H54 (cell line): ENCODE data around the gene ST3GAL5.

Experiments used
- DNase-seq: peaks from one replicate; pipeline ENCODE4 v3.0.0; 2011; ENCODE audit warnings: low spot score, mixed read lengths; ENCODE audit not compliant: insufficient read length
- FAIRE-seq: peaks from 3 replicates; lab custom pipeline; 2011; peaks lifted over from hg19 to GRCh38; lab: Jason Lieb, UNC
- POLR2A ChIP-seq: IDR thresholded peaks from 2 replicates; pipeline ENCODE4 v1.6.1; 2011; ENCODE audit warnings: low read depth, mild to moderate bottlenecking, low read length

The ST3GAL5 gene

DNA sequence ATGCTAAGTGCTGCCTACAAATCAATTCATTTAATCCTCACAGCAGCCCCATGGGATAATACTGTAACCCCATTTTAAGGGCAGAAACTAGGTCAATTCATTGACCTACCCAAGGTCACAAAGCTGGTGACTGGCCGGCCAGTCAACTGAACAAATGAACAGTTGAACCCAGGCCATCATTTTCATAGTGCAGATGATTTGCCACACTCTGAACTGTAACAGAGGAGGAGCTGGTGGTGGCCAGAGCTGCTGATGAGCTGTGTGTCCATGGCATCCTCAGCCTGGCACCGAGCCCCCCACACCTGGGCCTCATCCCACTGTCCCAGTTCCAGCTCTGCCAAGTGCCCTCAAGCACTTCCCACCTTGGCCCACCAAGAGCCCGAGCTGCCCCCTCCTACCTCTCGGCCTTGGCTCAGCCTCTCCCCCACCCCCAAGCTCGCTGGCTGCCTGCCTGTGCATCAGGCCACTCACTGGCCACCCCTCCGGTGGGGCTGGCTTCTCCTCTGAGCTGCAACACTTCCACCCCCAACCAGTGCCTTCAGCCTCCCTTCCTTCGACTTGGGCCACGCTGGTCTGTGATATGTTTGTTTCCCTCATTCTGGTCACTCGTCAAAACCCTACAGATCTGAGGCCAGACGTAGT is 76.6 kb downstream of the ST3GAL5 start:
- DNase-seq (no peak), FAIRE-seq (no peak)
- TF ChIP-seq POLR2A: no peak

DNA sequence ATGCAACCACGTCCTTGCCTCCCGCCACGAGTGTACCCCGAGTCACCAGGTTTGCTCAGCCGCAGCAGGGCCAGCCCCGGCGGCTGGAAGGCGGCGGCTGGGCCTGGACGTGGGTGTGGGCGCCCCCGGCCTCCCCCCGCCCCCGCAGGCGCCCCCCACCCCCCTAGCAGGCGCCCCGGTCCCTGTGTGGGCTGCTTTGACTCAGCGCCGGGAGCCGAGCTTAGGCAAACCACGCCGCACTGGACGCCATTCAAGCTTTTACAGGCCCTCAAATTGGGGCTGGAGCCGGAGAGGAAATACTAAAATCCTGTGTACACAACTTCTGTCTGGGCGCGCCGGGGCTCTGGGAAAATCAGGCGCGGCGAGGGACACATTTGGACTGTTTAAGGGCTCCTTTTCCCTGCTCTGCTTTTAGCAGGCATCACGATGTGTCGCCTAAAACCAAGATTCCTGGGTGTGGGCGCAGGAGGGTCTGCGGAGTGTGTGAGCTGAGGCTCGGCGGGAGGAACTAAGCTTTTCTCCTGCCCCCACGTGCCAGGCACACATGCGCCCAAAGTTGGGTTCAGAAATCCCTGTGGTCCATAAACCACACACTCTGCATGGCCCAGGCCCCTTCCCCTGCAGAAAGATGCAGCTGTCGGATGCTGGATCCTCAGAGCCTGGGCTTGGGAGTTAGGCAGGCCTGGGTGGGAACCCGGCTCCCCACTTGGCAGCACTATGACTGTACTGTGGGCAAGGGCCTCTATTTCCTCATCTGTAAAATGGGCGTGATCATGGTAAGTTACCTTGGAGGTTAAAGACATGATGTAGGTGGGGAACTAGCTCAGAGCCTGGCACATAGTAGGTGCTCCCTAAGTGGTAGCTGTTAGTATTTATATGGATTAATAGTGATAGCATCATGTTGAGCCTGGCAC is 77.4 kb downstream of the ST3GAL5 start:
- no peak for TF ChIP-seq POLR2A
- FAIRE-seq (no peak), DNase-seq (no peak)

DNA sequence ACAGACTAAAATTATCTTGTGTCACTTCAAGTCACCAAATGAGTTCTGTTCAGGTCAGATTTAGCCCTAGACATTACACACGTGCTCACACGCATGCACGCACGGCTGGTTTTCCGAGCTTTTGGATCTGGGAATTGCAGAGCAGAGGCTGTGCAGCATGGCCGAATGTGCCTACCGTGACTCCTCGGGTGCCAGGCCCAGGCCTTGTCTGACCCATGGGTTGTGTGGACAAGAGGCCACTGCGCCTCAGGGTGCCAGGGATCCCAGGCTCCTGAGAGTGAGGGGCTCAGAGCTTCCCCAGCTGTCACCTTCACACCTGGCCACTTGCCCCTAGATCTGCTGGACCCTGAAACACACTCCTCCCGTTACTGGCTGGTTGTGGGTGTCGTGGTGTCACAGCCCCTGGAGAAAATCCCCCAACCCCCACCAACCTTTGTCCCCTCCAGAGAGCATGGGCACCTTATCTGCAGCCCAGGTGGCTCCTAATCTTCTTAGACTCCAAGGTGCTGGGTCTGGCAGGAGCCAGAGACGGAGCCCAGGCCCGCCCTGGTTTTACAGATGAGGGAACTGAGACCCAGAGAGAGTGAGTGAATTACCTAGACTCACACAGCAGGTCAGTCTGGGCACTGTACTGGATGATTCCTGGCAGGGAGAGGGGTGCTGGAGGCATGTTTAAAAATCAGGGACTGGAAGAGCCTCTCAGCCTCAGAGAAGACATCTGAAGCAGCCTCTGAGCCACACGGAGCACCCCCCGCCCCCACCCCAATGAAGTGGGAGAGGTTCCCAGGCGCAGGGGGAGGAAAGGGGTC is 78.2 kb downstream of the ST3GAL5 start:
- TF ChIP-seq POLR2A: no peak
- FAIRE-seq: no peak
- DNase-seq: no peak

- no peak for TF ChIP-seq POLR2A
- DNase-seq: no peak
Observed at GRCh38 chr2:85807756-85808155, 81.0 kb downstream of the ST3GAL5 start.

DNA sequence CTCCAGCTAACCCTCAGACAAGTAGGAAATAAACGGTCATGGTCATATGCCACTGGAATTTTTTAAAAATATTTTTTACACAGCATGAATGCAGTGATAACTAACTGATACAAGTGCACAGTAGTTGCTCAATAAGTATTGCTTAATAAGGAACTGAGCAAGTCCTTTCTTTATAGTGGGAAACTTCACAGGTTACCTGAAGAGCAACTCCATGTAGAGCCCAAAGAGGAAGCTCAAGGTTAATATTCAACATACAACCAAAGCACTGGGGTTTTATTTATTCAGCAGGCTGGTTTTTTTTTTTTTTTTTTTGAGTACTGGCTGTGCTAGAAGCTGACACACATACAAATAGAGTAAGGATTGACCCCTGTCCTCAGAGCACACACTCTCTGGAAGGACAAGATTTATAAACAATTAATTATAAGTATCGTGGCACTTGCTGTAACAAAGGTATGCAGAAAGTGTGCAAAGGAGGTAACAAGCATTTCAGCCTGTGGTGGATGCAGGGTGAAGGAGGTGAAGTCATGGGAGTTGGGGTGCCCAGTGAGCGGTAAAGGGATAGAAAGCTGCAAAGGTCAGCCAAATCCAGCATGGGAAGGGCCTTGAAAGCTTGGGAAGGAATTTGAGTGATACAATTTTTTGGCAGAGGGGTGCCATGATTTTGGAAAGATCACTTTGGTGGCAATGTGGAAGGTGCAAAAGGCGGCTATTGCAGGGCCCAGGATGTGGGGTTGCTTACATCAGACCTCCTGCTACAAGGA is 82.3 kb downstream of the ST3GAL5 start:
- TF ChIP-seq POLR2A: no peak
- DNase-seq (no peak), FAIRE-seq (no peak)

More at GRCh38 chr2:85807756-85808155, 81.0 kb downstream of the ST3GAL5 start:
- FAIRE-seq: no peak

DNA sequence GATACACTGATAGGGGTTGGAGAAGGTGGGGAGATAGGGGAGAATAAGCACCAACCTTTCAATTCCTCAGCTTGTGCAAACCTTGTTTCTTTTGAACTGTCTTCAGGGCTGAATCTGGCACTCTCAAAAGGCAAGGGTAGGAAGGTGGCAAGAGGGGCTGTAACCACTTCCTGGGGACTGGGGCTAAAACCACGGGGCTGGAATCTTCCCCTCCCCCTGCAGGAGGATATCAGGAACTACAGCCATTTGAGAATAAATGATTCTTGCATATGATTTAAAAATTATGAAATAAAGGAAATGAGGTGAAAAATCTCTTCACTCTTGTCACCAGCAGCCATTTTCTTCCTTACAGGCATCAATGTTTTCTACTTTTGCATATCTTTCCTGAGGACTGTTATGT is 84.2 kb downstream of the ST3GAL5 start:
- no peak for TF ChIP-seq POLR2A
- FAIRE-seq (no peak), DNase-seq (peak; percentile 56)

DNA sequence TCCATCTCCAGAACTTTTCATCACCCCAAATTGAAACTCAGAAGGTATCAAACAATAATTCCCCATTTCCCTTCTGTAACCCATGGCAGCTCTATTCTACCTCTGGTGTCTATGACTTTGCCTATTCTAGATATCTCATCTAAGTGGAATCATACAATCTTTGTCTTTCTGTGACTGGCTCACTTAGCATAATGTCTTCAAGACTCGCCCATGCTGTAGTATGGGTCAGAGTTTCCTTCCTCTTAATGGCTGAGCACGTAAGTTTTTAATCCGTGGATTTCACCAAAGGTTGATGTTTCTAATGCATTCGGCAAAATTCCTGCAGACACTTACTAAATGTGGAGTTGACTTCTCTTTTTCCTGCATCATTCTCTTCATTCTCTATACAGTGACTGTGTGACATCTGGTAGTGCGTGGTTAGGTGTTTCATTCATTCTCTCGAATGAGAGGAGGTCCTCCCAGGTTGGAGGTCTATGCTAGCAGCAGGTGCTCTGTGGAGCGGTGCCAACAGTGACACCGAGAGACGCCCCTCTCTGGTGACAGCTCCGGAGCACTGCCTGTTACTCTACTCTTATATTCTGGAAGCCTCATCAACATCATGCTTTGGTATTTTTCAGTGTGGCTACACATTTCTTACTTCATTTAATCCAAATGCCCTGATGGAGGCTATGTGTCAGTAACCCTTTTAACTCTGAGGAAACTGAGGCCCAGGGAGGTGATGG is 84.9 kb downstream of the ST3GAL5 start:
- FAIRE-seq (no peak), DNase-seq (no peak)
- TF ChIP-seq POLR2A: no peak

GRCh38 chr2:85802354-85803103 is 86.3 kb downstream of the ST3GAL5 start:
- DNase-seq: no peak
- no peak for TF ChIP-seq POLR2A
- no peak for FAIRE-seq

- TF ChIP-seq POLR2A: no peak
- no peak for DNase-seq
- FAIRE-seq: no peak
Observed at GRCh38 chr2:85801871-85802270, 86.9 kb downstream of the ST3GAL5 start.

DNA sequence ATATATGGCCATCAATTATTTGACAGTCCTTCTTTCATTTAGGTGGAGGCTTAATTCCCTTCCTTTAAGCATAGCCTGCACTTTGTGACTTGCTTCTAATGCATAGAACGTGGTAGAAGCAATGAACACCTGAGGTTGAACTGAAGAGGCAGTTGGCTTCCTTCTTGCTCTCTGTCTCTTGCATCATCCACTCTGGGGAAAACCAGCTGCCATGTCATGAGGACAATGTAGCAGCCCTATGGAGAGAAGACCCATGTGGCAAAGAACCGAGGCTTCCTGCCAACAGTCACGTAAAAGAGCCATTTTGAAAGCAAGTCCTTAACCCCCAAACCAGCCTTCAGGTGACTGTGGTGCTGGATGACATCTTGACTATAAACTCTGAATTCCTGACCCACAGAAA is 88.2 kb downstream of the ST3GAL5 start:
- DNase-seq (no peak), FAIRE-seq (no peak)
- no peak for TF ChIP-seq POLR2A

GRCh38 chr2:85799215-85799956 is 89.4 kb downstream of the ST3GAL5 start:
- DNase-seq (peak; percentile 78), FAIRE-seq (no peak)
- TF ChIP-seq POLR2A: no peak
